A172 (cell line): Measurements from ENCODE around the gene WRAP53. TPM values are rescaled to one million over a fixed set of nuclear protein-coding genes. Genes with fewer than 3 reads are reported as not detected.

Experiments used
- DNase-seq: peaks from one replicate; pipeline ENCODE4 v3.0.0-alpha.2; 2015; ENCODE audit warnings: low spot score
- total RNA-seq: library from RNA; depleted of rRNA; stranded (reverse); fragments of >200 nt; shearing (Covaris generic); gene quantifications from 2 replicates; pipeline ENCODE4 v1.2.3, GENCODE V29; 2014

Gene WRAP53
- total RNA-seq, 1 experiment from 2014 or later: 27.4 TPM

DNA sequence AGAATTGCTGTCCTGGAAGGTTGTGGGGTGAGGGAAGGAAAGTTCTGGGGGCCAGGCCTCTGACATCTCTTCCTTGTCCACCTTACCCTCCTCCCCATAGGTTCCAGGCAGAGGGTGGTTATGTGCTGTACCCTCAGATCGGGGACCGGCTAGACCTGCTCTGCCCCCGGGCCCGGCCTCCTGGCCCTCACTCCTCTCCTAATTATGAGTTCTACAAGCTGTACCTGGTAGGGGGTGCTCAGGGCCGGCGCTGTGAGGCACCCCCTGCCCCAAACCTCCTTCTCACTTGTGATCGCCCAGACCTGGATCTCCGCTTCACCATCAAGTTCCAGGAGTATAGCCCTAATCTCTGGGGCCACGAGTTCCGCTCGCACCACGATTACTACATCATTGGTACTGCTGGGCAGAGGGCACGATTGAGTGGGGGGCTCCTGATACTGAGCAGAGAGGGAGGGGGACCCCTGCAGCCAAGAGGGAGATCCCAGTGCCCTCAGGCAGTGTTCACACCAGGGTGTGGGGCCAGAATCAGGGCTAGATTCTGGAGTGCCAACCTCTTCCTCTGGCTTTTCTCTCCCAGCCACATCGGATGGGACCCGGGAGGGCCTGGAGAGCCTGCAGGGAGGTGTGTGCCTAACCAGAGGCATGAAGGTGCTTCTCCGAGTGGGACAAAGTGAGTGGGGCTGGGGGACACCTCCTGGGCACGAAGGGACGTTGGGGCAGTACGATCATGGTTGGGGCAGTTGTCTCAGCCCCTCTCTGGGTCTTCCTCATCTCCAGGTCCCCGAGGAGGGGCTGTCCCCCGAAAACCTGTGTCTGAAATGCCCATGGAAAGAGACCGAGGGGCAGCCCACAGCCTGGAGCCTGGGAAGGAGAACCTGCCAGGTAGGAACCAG, 19.8 kb downstream of the WRAP53 start:
- no peak for DNase-seq

- no peak for DNase-seq
Measured at GRCh38 chr17:7709031-7709430, 20.8 kb downstream of the WRAP53 start.

DNA sequence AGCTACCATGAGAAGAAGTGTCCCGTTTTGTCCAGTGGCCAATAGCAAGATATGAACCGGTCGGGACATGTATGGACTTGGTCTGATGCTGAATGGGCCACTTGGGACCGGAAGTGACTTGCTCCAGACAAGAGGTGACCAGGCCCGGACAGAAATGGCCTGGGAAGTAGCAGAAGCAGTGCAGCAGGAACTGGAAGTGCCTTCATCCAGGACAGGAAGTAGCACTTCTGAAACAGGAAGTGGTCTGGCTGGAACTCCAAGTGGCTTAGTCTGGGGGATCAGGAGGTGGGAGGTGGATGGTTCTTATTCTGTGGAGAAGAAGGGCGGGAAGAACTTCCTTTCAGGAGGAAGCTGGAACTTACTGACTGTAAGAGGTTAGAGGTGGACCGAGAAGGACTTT, 22.0 kb downstream of the WRAP53 start:
- no peak for DNase-seq

GRCh38 chr17:7711051-7711755, 22.9 kb downstream of the WRAP53 start:
- no peak for DNase-seq

DNA sequence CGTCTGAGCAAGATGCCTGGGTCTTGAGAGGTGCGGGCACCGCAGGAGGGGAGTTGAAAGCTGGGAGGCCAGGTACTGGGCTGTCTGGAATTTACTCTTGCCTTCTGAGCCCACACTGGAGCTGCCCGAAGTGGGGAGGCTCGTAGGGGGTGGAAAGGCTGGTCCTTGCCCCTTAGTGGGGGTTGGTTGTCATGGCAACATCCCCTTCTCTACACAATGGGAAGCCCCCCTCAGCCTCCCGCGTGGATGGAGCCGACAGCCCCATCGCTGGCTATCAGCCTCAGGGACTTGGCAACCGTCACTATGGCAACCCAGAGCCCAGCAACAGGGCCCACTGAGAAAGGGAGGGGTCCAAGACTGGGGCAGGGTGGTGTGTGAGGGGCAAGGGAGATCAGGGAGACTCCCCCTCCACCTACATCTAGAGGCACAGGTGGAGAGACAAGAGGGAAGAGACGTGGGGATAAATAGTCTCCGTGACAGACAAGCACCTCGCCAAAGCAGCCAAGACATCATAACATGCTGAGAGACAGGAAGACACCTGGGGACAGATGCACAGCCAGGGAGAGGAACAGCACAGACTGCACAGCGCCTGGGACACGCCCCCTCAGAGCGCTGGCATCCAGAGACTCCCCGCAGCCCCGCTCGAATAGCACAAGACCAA, 24.0 kb downstream of the WRAP53 start:
- no peak for DNase-seq

- no peak for DNase-seq
Measured at GRCh38 chr17:7713782-7714181, 25.5 kb downstream of the WRAP53 start.

GRCh38 chr17:7714721-7715594, 26.7 kb downstream of the WRAP53 start:
- DNase-seq: no peak

DNA sequence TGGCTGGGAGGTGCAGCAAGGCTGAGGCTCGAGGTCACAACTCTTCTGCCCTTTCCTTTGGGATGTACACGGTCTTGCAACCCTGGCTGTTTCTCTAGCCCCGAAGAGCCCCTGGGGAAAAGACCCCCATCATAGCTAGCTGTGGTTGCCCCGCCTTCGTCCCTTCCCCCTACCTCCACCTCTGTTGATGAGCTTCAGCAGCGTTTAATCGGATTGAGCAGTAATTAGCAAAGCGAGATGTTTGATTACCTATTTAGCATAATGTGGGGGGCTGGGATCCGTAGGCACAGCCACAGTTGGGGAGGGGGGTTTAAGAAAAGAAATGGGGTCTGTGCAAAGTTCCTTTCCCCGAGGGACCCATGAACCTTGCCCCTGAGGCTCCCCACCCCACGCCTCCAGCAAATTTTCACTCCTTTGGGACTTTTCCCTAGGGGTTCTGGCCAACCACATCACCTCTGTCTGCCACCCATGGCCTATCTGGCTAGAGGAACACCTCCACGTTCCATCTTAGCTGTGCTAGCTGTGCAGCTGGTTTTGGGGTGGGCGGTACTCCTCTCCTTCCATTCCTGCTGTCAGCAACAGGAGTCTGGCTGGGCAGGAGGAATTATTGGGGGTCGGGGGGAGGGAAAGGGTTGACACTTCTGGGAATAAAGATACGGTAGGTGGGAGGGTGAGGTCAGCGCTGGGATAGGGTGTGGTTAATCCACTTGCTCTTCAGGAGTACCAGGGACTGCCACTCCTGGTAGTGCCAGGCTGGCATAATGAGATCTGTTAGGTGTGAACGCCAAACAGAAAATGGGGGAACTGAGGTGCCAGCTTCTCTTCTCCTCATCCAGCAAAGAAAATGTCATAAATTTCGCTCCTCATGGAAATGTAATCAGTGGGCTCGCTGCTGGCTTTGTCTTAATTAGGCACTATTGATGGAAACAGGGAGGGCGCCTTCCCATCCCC, 27.9 kb downstream of the WRAP53 start:
- DNase-seq: peak; percentile 24

GRCh38 chr17:7716901-7717755, 28.9 kb downstream of the WRAP53 start, which contains the start of gene DNAH2:
Gene DNAH2 (plus strand): TSS chr17:7717744. CDS start chr17:7719735, 1,991 bp downstream.
- DNase-seq: peak; percentile 89

GRCh38 chr17:7717756-7718350, 29.6 kb downstream of the WRAP53 start:
- no peak for DNase-seq

GRCh38 chr17:7719661-7720060, 31.4 kb downstream of the WRAP53 start:
- DNase-seq: no peak

DNA sequence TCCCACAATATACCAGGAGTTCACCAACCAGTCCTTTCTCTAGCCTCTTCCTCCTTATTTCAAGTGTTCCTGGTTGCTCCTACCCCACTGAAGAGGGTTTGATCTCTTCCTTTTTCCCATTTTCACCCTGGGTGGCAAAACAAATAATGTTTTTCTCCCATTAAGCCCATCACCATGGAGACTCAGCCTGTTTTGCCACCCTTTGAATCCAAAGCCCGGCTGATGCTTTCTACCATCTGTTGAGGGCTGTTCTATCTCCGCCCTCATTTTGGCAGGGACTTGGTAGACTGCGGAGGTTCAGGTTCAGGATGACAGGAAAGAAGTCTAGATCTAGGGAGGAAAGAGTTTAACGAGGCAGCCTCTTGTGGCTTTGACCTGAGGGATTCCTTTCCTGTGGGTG, 31.8 kb downstream of the WRAP53 start:
- DNase-seq: no peak

- DNase-seq: no peak
Measured at GRCh38 chr17:7721612-7722011, 33.3 kb downstream of the WRAP53 start.

GRCh38 chr17:7727886-7728285, 39.6 kb downstream of the WRAP53 start:
- no peak for DNase-seq

GRCh38 chr17:7729816-7730215, 41.5 kb downstream of the WRAP53 start:
- no peak for DNase-seq

DNA sequence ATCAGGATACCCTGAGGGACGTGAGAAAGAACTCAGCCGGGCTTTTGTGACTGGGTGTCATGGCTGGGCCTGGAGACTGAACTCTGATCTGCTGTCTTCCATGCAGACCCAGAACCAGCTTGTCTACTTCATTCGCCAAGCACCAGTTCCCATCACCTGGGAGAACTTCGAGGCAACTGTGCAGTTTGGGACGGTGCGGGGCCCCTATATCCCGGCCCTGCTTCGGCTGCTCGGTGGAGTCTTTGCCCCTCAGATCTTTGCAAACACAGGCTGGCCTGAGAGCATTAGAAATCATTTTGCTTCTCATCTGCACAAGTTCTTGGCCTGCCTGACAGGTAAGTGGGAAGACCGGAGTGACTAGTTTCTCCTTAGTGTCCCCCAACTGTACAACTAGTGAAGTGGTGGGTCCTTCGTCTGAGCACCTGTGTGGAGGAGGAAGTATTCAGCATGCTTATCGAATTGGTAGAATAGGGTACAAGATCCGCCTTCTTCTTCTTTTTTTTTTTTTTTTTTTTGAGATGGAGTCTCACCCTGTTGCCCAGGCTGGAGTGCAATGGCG, 44.8 kb downstream of the WRAP53 start:
- no peak for DNase-seq

DNA sequence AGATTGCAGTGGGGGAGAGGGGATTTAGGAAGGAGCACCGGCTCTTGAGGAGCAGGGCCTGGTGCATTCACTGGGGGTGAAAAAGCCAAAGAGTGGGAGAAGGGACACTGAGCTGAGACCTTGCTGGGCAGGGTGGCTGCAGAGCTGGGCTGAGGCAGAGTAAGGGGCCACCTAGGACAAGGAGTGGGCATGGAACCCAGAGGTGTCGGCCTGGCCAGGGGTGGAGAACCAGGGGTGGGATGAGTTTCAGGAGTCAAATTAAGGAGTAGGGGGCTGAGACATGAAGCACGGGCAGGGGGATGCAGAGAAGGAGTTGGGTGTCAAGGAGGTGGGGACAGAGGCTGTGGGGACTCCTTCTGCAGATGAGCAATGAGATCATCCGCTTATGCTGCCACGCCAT, 49.3 kb downstream of the WRAP53 start:
- DNase-seq: no peak

DNA sequence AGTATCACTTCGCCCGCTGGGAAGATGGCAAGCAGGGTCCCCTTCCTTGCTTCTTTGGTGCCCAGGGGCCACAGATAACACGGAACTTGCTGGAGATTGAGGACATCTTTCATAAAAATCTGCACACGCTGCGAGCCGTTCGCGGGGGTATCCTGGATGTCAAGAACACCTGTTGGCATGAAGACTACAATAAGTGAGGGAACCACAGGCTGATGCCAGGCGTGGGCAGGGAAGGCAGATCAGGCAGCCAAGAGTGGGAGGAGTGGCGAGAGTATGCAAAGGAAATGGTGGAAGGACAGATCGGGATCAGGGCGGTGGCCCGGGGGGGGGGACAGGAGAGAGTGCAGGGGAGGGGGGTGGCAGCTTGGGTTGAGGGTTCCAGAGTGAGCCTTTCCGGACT, 51.5 kb downstream of the WRAP53 start:
- no peak for DNase-seq
